H9 (cell line): ENCODE data around the gene RIMOC1. TPM values are rescaled to one million over a fixed set of nuclear protein-coding genes. Genes with fewer than 3 reads are reported as not detected.

Source experiments
- DNase-seq: peaks from one replicate; pipeline ENCODE4 v3.0.0-alpha.2; 2017
- H2AFZ ChIP-seq: one replicate; pipeline ENCODE4 v1.6.1; 2013; ENCODE audit warnings: mild to moderate bottlenecking, low read length, control low read depth, moderate library complexity
- H2AK5ac ChIP-seq: 2 replicates; pipeline ENCODE4 v1.6.1; 2013; ENCODE audit warnings: low read length, control low read depth, mixed read lengths; ENCODE audit not compliant: insufficient read length
- H2BK120ac ChIP-seq: one replicate; pipeline ENCODE4 v1.6.1; 2013; ENCODE audit warnings: low read depth, mild to moderate bottlenecking, low read length, control low read depth, inconsistent platforms; ENCODE audit not compliant: poor library complexity, severe bottlenecking
- H2BK12ac ChIP-seq: 2 replicates; pipeline ENCODE4 v1.6.1; 2013; ENCODE audit warnings: low read length, control low read depth, mixed read lengths, low read depth; ENCODE audit not compliant: insufficient read length
- H2BK15ac ChIP-seq: 2 replicates; pipeline ENCODE4 v1.6.1; 2013; ENCODE audit warnings: low read depth, low read length, control low read depth
- H2BK20ac ChIP-seq: one replicate; pipeline ENCODE4 v1.6.1; 2013; ENCODE audit warnings: low read depth, mild to moderate bottlenecking, low read length, control low read depth, inconsistent platforms; ENCODE audit not compliant: poor library complexity, severe bottlenecking
- H2BK5ac ChIP-seq: 2 replicates; pipeline ENCODE4 v1.6.1; 2013; ENCODE audit warnings: low read length, control low read depth, mixed read lengths; ENCODE audit not compliant: insufficient read length
- H3K14ac ChIP-seq: 2 replicates; pipeline ENCODE4 v1.6.1; 2013; ENCODE audit warnings: low read length, control low read depth; ENCODE audit not compliant: insufficient read depth
- H3K18ac ChIP-seq: 2 replicates; pipeline ENCODE4 v1.6.1; 2013; ENCODE audit warnings: low read depth, mild to moderate bottlenecking, mixed read lengths, low read length, control low read depth; ENCODE audit not compliant: insufficient read length
- H3K23ac ChIP-seq: 2 replicates; pipeline ENCODE4 v1.6.1; 2013; ENCODE audit warnings: low read length, control low read depth, mixed read lengths, low read depth; ENCODE audit not compliant: insufficient read length
- H3K23me2 ChIP-seq: 2 replicates; pipeline ENCODE4 v1.6.1; 2013; ENCODE audit warnings: low read depth, mild to moderate bottlenecking, mixed read lengths, low read length, control low read depth; ENCODE audit not compliant: insufficient read length, poor library complexity, severe bottlenecking
- H3K27ac ChIP-seq: 2 replicates; pipeline ENCODE4 v1.5.1; 2013; ENCODE audit warnings: low read length, control low read depth, mixed read lengths, low read depth; ENCODE audit not compliant: insufficient read length
- H3K27me3 ChIP-seq: 2 replicates; pipeline ENCODE4 v1.6.1; 2013; ENCODE audit warnings: low read length, control low read depth, inconsistent platforms; ENCODE audit not compliant: insufficient read depth
- H3K4ac ChIP-seq: 2 replicates; pipeline ENCODE4 v1.6.1; 2013; ENCODE audit warnings: low read depth, mild to moderate bottlenecking, control low read depth, inconsistent platforms, low read length, moderate library complexity
- H3K4me1 ChIP-seq: 2 replicates; pipeline ENCODE4 v1.6.1; 2013; ENCODE audit warnings: low read length, control low read depth, inconsistent platforms; ENCODE audit not compliant: insufficient read depth
- H3K4me2 ChIP-seq: 2 replicates; pipeline ENCODE4 v1.6.1; 2013; ENCODE audit warnings: low read length, control low read depth, mixed read lengths; ENCODE audit not compliant: insufficient read length, insufficient read depth
- H3K56ac ChIP-seq: 2 replicates; pipeline ENCODE4 v1.6.1; 2013; ENCODE audit warnings: low read depth, mild to moderate bottlenecking, mixed read lengths, low read length, control low read depth; ENCODE audit not compliant: insufficient read length
- H3K79me1 ChIP-seq: 2 replicates; pipeline ENCODE4 v1.6.1; 2013; ENCODE audit warnings: low read depth, mild to moderate bottlenecking, moderate library complexity, low read length, control low read depth, inconsistent platforms; ENCODE audit not compliant: insufficient read depth, poor library complexity, severe bottlenecking
- H3K79me2 ChIP-seq: 2 replicates; pipeline ENCODE4 v1.6.1; 2013; ENCODE audit warnings: low read length, control low read depth, inconsistent platforms; ENCODE audit not compliant: insufficient read depth
- H3K9ac ChIP-seq: 2 replicates; pipeline ENCODE4 v1.6.1; 2013; ENCODE audit warnings: low read length, control low read depth, mixed read lengths; ENCODE audit not compliant: insufficient read length; ENCODE audit errors: extremely low read depth
- H3K9me3 ChIP-seq: one replicate; pipeline ENCODE4 v1.6.1; 2013; ENCODE audit warnings: low read depth, low read length, inconsistent platforms; ENCODE audit not compliant: control insufficient read depth
- H3T11ph ChIP-seq: one replicate; pipeline ENCODE4 v1.6.1; 2013; ENCODE audit warnings: mild to moderate bottlenecking, low read length, control low read depth, inconsistent platforms
- H4K20me1 ChIP-seq: one replicate; pipeline ENCODE4 v1.6.1; 2013; ENCODE audit not compliant: control insufficient read depth, insufficient read length, insufficient read depth
- H4K5ac ChIP-seq: 2 replicates; pipeline ENCODE4 v1.6.1; 2013; ENCODE audit warnings: low read depth, mild to moderate bottlenecking, mixed read lengths, low read length, control low read depth; ENCODE audit not compliant: insufficient read length
- H4K8ac ChIP-seq: replicated peaks from 2 replicates; pipeline ENCODE4 v1.6.1; 2013; ENCODE audit warnings: low read length, control low read depth, mixed read lengths, low read depth; ENCODE audit not compliant: insufficient read length
- H4K91ac ChIP-seq: 2 replicates; pipeline ENCODE4 v1.6.1; 2013; ENCODE audit warnings: low read depth, mild to moderate bottlenecking, moderate library complexity, mixed read lengths, low read length, control low read depth; ENCODE audit not compliant: insufficient read length
- H3K27ac Mint-ChIP-seq, 3 experiments: 2 replicates in 2 of 3; 3 replicates in 1 of 3; pipeline ENCODE4 v1.8.0; 2020 to 2021; ENCODE audit warnings: mixed read lengths in 3 of 3, mild to moderate bottlenecking in 1 of 3, moderate library complexity in 1 of 3
- H3K27me3 Mint-ChIP-seq: 2 replicates; pipeline ENCODE4 v1.8.0; 2021; ENCODE audit warnings: low read depth, mild to moderate bottlenecking, moderate library complexity, mixed read lengths
- H3K36me3 Mint-ChIP-seq, 3 experiments: 2 replicates in 2 of 3; 3 replicates in 1 of 3; pipeline ENCODE4 v1.8.0; 2020 to 2021; ENCODE audit warnings: low read depth in 3 of 3, mixed read lengths in 3 of 3; ENCODE audit not compliant: insufficient read depth in 1 of 3
- H3K4me1 Mint-ChIP-seq, 2 experiments: 2 replicates each; pipeline ENCODE4 v1.8.0; 2020; ENCODE audit warnings: mixed read lengths in 2 of 2
- H3K4me3 Mint-ChIP-seq, 2 experiments: 2 replicates in 1 of 2; 3 replicates in 1 of 2; pipeline ENCODE4 v1.8.0; 2020 to 2021; ENCODE audit warnings: mild to moderate bottlenecking in 2 of 2, mixed read lengths in 2 of 2, moderate library complexity in 1 of 2
- H3K9me3 Mint-ChIP-seq, 2 experiments: 2 replicates in 1 of 2; 3 replicates in 1 of 2; pipeline ENCODE4 v1.8.0; 2020; ENCODE audit warnings: mild to moderate bottlenecking in 2 of 2, mixed read lengths in 2 of 2, moderate library complexity in 1 of 2
- WGBS: extraction: QIAGEN DNeasy Blood & Tissue Kit; methylation state at CpG from one replicate; pipeline ENCODE4 v1.1.7; 2013; ENCODE audit warnings: missing lambda C conversion rate, low lambda C conversion rate, mixed read lengths; ENCODE audit not compliant: insufficient read length; ENCODE audit errors: extremely low coverage; 5-methylcytosine and 5-hydroxymethylcytosine counted together
- total RNA-seq: library from RNA; stranded (reverse); gene quantifications from 2 replicates; pipeline ENCODE4 v1.2.1, GENCODE V29; 2021
- TF ChIP-seq, protein P1 (sequence below): fragments of 200-600 bp; sonication (generic); conservative IDR thresholded peaks from 3 replicates; pipeline ENCODE4 v1.8.0; 2021; ENCODE audit warnings: antibody characterized with exemption, mild to moderate bottlenecking

Gene RIMOC1
- total RNA-seq, 1 experiment from 2014 or later: 43.3 TPM

DNA sequence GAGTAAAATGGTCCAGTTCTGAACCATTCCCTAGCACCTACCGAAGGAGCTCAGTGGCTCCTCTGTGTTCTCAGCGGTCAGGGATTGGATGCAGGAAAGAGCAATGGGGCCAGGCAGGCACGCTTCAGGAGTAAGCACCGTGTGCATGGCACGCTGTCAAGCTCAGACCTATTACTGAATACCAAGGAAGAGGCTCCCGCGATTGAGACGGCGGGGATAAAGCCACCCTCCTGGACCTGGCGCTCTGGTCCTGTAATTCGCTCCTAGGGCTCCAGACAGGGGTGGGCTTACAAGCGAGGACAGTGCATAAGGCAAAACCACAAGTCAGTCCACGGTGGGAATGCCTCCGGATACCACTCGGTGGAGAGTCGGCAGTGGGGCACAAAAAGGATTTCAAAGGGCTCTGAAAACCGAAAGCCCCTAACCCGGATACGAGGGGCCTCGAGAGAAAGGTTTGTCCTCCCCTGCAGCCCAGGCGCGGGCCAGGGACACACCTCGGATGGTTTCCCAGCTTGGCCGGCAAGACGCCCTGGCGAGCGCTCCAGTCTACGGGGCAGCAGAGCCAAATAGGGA lies 34.9 kb upstream of the RIMOC1 start:
- H2BK12ac ChIP-seq: no peak overlapping the region
- no peak overlapping the region for H3K27ac ChIP-seq
- no peak overlapping the region for H3K4ac ChIP-seq
- H3K79me2 ChIP-seq: no peaks in the 10 kb centered on the region
- H2BK15ac ChIP-seq: no peak overlapping the region
- Mint-ChIP-seq H3K9me3 (no peaks in the 10 kb centered on the region), H3K27me3 (peaks cover 26% of the 10 kb centered on the region), H3K4me3 (peak overlapping the region; percentile 80 to 90), H3K4me1 (peaks cover 10 to 11% of the 10 kb centered on the region in 2 experiments), H3K36me3 (peaks cover 0 to 2% (median 0%) of the 10 kb centered on the region in 3 experiments; a peak in 3 of 7 replicates), H3K27ac (peak overlapping the region in 1 of 3 experiments; percentile 48; a peak in 1 of 7 replicates)
- H3K23me2 ChIP-seq: peaks cover 11% of the 10 kb centered on the region
- H4K8ac ChIP-seq: no peak overlapping the region
- H3K23ac ChIP-seq: no peak overlapping the region
- no peaks in the 10 kb centered on the region for H3K4me1 ChIP-seq
- TF ChIP-seq, protein P1, sequence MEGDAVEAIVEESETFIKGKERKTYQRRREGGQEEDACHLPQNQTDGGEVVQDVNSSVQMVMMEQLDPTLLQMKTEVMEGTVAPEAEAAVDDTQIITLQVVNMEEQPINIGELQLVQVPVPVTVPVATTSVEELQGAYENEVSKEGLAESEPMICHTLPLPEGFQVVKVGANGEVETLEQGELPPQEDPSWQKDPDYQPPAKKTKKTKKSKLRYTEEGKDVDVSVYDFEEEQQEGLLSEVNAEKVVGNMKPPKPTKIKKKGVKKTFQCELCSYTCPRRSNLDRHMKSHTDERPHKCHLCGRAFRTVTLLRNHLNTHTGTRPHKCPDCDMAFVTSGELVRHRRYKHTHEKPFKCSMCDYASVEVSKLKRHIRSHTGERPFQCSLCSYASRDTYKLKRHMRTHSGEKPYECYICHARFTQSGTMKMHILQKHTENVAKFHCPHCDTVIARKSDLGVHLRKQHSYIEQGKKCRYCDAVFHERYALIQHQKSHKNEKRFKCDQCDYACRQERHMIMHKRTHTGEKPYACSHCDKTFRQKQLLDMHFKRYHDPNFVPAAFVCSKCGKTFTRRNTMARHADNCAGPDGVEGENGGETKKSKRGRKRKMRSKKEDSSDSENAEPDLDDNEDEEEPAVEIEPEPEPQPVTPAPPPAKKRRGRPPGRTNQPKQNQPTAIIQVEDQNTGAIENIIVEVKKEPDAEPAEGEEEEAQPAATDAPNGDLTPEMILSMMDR: no peak
- peaks cover 5% of the 10 kb centered on the region; the same call in 1 of the 2 replicates for H3K27me3 ChIP-seq
- no peak overlapping the region for H4K91ac ChIP-seq
- H3K4me2 ChIP-seq: peak overlapping the region; percentile 49
- H3K56ac ChIP-seq: no peak overlapping the region
- H3K79me1 ChIP-seq: no peaks in the 10 kb centered on the region
- no peak overlapping the region for H2BK5ac ChIP-seq
- peak; percentile 44 for DNase-seq
- peak overlapping the region; percentile 15 for H3K18ac ChIP-seq
- no peak overlapping the region for H3T11ph ChIP-seq
- H3K9me3 ChIP-seq: no peaks in the 10 kb centered on the region
- H3K9ac ChIP-seq: peak overlapping the region; percentile 69
- H4K5ac ChIP-seq: no peak overlapping the region
- WGBS: no CpG with 5 or more reads among the region's 28 CpGs
- no peaks in the 10 kb centered on the region for H4K20me1 ChIP-seq
- H2AK5ac ChIP-seq: no peak overlapping the region
- H2BK20ac ChIP-seq: no peak overlapping the region
- H3K14ac ChIP-seq: peak overlapping the region; percentile 92; the same call in 1 of the 2 replicates
- H2BK120ac ChIP-seq: no peak overlapping the region
- H2AFZ ChIP-seq: no peak overlapping the region
